H1 (cell line): ENCODE measurements around the gene TMOD4. TPM values are rescaled to one million over a fixed set of nuclear protein-coding genes. Genes with fewer than 3 reads are reported as not detected.

Source experiments
- CTCF ChIA-PET: fragments of 300-600 bp; sonication (Branson Sonifier 250); formaldehyde crosslinking; loops from one replicate; lab custom pipeline; 2021; ENCODE audit not compliant: partially characterized antibody; lab: Charles Lee
- POLR2A ChIA-PET: fragments of 300-600 bp; sonication (Branson Sonifier 250); formaldehyde crosslinking; loops from one replicate; lab custom pipeline; 2021; ENCODE audit warnings: inconsistent platforms; ENCODE audit not compliant: partially characterized antibody; lab: Charles Lee
- DNase-seq, 2 experiments: peaks; one replicate each; pipeline versions ENCODE4 v3.0.0 to v3.0.0-alpha.2; 2010 to 2022; ENCODE audit warnings: low spot score in 2 of 2, low read depth in 1 of 2, mixed read lengths in 1 of 2
- FAIRE-seq: peaks from 2 replicates; lab custom pipeline; 2011; peaks lifted over from hg19 to GRCh38; lab: Jason Lieb, UNC
- H2AFZ ChIP-seq: 2 replicates; pipeline ENCODE4 v1.8.1; 2012; ENCODE audit warnings: low read length, inconsistent platforms
- H2AK5ac ChIP-seq: 2 replicates; pipeline ENCODE4 v1.6.1; 2013; ENCODE audit warnings: low read depth, low read length
- H2BK120ac ChIP-seq: replicated peaks from 2 replicates; pipeline ENCODE3; 2013; ENCODE audit warnings: low read depth, low read length, inconsistent platforms
- H2BK12ac ChIP-seq: 2 replicates; pipeline ENCODE4 v1.6.1; 2013; ENCODE audit warnings: low read depth, low read length
- H2BK15ac ChIP-seq: 2 replicates; pipeline ENCODE4 v1.6.1; 2013; ENCODE audit warnings: low read length
- H2BK20ac ChIP-seq: 2 replicates; pipeline ENCODE4 v1.6.1; 2013; ENCODE audit warnings: low read length
- H2BK5ac ChIP-seq: 2 replicates; pipeline ENCODE4 v1.6.1; 2013; ENCODE audit warnings: low read depth, low read length
- H3K14ac ChIP-seq: 2 replicates; pipeline ENCODE4 v1.6.1; 2013; ENCODE audit warnings: inconsistent platforms; ENCODE audit not compliant: insufficient read length
- H3K18ac ChIP-seq: 2 replicates; pipeline ENCODE4 v1.6.1; 2013; ENCODE audit warnings: low read length; ENCODE audit errors: extremely low read depth
- H3K23ac ChIP-seq: 2 replicates; pipeline ENCODE4 v1.6.1; 2013; ENCODE audit warnings: inconsistent platforms; ENCODE audit not compliant: insufficient read length
- H3K23me2 ChIP-seq: 2 replicates; pipeline ENCODE4 v1.6.1; 2013; ENCODE audit warnings: low read depth, low read length
- H3K27ac ChIP-seq: 2 replicates; pipeline ENCODE4 v1.6.1; 2011; ENCODE audit warnings: low read depth, low read length, inconsistent platforms
- H3K27me3 ChIP-seq, 4 experiments: replicated peaks in 1 of 4; 1 replicate in 1 of 4; 2 replicates in 3 of 4; pipeline versions ENCODE4 v1.6.1 to v1.8.1; 2011 to 2013; ENCODE audit warnings: low read length in 3 of 4, mild to moderate bottlenecking in 3 of 4, inconsistent platforms in 2 of 4, mixed read lengths in 2 of 4, moderate library complexity in 1 of 4; ENCODE audit not compliant: control insufficient read depth in 3 of 4, insufficient read depth in 3 of 4; ENCODE audit errors: extremely low read depth in 1 of 4
- H3K36me3 ChIP-seq, 4 experiments: 2 replicates each; pipeline versions ENCODE4 v1.6.1 to v1.8.1; 2011 to 2013; ENCODE audit warnings: mild to moderate bottlenecking in 4 of 4, low read length in 3 of 4, moderate library complexity in 2 of 4, control low read depth in 1 of 4, inconsistent platforms in 1 of 4; ENCODE audit not compliant: insufficient read depth in 4 of 4, control insufficient read depth in 2 of 4
- H3K4ac ChIP-seq: replicated peaks from 2 replicates; pipeline ENCODE3; 2013; ENCODE audit warnings: low read length, low read depth, mixed read lengths, inconsistent platforms; ENCODE audit not compliant: insufficient read length
- H3K4me1 ChIP-seq, 4 experiments: replicated peaks in 1 of 4; 1 replicate in 1 of 4; 2 replicates in 3 of 4; pipeline versions ENCODE4 v1.6.1 to v1.8.1; 2011 to 2013; ENCODE audit warnings: low read length in 3 of 4, inconsistent platforms in 2 of 4, mixed read lengths in 1 of 4; ENCODE audit not compliant: insufficient read depth in 4 of 4, control insufficient read depth in 3 of 4
- H3K4me2 ChIP-seq, 2 experiments: 2 replicates each; pipeline versions ENCODE4 v1.6.1 to v1.8.1; 2011 to 2013; ENCODE audit warnings: low read depth in 2 of 2, low read length in 2 of 2, control low read depth in 1 of 2, inconsistent platforms in 1 of 2, mild to moderate bottlenecking in 1 of 2; ENCODE audit not compliant: insufficient read depth in 1 of 2
- H3K4me3 ChIP-seq, 4 experiments: fragments of 200-600, 300-600 bp in 1 of 4; sonication (generic), shearing (Covaris generic), sonication (Bioruptor Twin) in 1 of 4; 2 replicates each; pipeline versions ENCODE4 v1.5.1 to v1.8.1; 2011 to 2016; ENCODE audit warnings: low read length in 4 of 4, low read depth in 3 of 4, control low read depth in 2 of 4, inconsistent platforms in 2 of 4, mild to moderate bottlenecking in 2 of 4, mixed read lengths in 1 of 4, moderate library complexity in 1 of 4; ENCODE audit not compliant: insufficient read depth in 2 of 4; ENCODE audit errors: extremely low read depth in 1 of 4
- H3K56ac ChIP-seq: replicated peaks from 2 replicates; pipeline ENCODE3; 2013; ENCODE audit warnings: low read depth, mild to moderate bottlenecking, mixed read lengths, low read length, inconsistent platforms; ENCODE audit not compliant: insufficient read length
- H3K79me1 ChIP-seq: 2 replicates; pipeline ENCODE4 v1.6.1; 2013; ENCODE audit warnings: low read depth, low read length, control low read depth
- H3K79me2 ChIP-seq, 2 experiments: 2 replicates each; pipeline versions ENCODE4 v1.6.1 to v1.8.1; 2012 to 2013; ENCODE audit warnings: low read length in 2 of 2, mild to moderate bottlenecking in 2 of 2, inconsistent platforms in 1 of 2; ENCODE audit not compliant: insufficient read depth in 2 of 2, control insufficient read depth in 1 of 2
- H3K9ac ChIP-seq, 4 experiments: replicated peaks in 1 of 4; 1 replicate in 1 of 4; 2 replicates in 3 of 4; pipeline versions ENCODE4 v1.6.1 to v1.8.1; 2011 to 2013; ENCODE audit warnings: low read depth in 3 of 4, low read length in 3 of 4, control low read depth in 2 of 4, mild to moderate bottlenecking in 2 of 4, moderate library complexity in 2 of 4, inconsistent platforms in 1 of 4; ENCODE audit errors: extremely low read depth in 1 of 4
- H3K9me3 ChIP-seq, 2 experiments: 2 replicates each; pipeline versions ENCODE4 v1.6.1 to v1.8.1; 2012 to 2013; ENCODE audit warnings: mild to moderate bottlenecking in 2 of 2, moderate library complexity in 2 of 2, control low read depth in 1 of 2, inconsistent platforms in 1 of 2, low read depth in 1 of 2, low read length in 1 of 2, mixed read lengths in 1 of 2; ENCODE audit not compliant: insufficient read depth in 2 of 2
- H4K20me1 ChIP-seq, 2 experiments: replicated peaks in 1 of 2; 2 replicates each; pipeline versions ENCODE3 to v1.8.1; 2011 to 2013; ENCODE audit warnings: inconsistent platforms in 2 of 2, low read length in 2 of 2, mild to moderate bottlenecking in 1 of 2; ENCODE audit not compliant: insufficient read depth in 2 of 2, control insufficient read depth in 1 of 2
- H4K5ac ChIP-seq: 2 replicates; pipeline ENCODE4 v1.6.1; 2013; ENCODE audit warnings: low read length, low read depth, mixed read lengths, inconsistent platforms; ENCODE audit not compliant: insufficient read length
- H4K8ac ChIP-seq: 2 replicates; pipeline ENCODE4 v1.8.0; 2013; ENCODE audit warnings: mild to moderate bottlenecking, moderate library complexity, low read length, inconsistent platforms; ENCODE audit not compliant: insufficient read depth; ENCODE audit errors: extremely low read depth
- H4K91ac ChIP-seq: replicated peaks from 2 replicates; pipeline ENCODE3; 2013; ENCODE audit warnings: low read length, mixed read lengths, inconsistent platforms; ENCODE audit not compliant: insufficient read length
- CHD2 ChIP-seq: IDR thresholded peaks from 2 replicates; pipeline ENCODE4 v1.6.1; 2012; ENCODE audit warnings: low read length, improper control_type of control experiment
- CTBP2 ChIP-seq: IDR thresholded peaks from 2 replicates; pipeline ENCODE4 v1.7.0; 2011; ENCODE audit warnings: borderline replicate concordance, mild to moderate bottlenecking, moderate library complexity, mixed read lengths, low read length; ENCODE audit not compliant: insufficient read depth, insufficient read length
- POU5F1 ChIP-seq: IDR thresholded peaks from 2 replicates; pipeline ENCODE4 v1.6.1; 2011; ENCODE audit warnings: low read depth, mild to moderate bottlenecking, low read length, moderate library complexity
- RAD21 ChIP-seq, 2 experiments: IDR thresholded peaks in 1 of 2; conservative IDR thresholded peaks in 1 of 2; 2 replicates each; pipeline ENCODE4 v1.6.1; 2011; ENCODE audit warnings: low read depth in 2 of 2, low read length in 2 of 2, improper control_type of control experiment in 1 of 2, inconsistent platforms in 1 of 2, mild to moderate bottlenecking in 1 of 2, moderate library complexity in 1 of 2
- RXRA ChIP-seq: IDR thresholded peaks from 2 replicates; pipeline ENCODE4 v1.6.1; 2011; ENCODE audit warnings: low read depth, mild to moderate bottlenecking, low read length, moderate library complexity; ENCODE audit not compliant: insufficient read depth
- SIRT6 ChIP-seq: IDR thresholded peaks from one replicate; pipeline ENCODE4 v1.7.1; 2012; ENCODE audit warnings: low read length, inconsistent platforms
- WGBS, 2 experiments: shearing (Covaris generic) in 1 of 2; methylation state at CpG; one replicate each; pipeline versions ENCODE4 v1.1.6 to v1.1.7; 2013 to 2015; ENCODE audit warnings: low lambda C conversion rate in 2 of 2, mixed read lengths in 2 of 2, inconsistent platforms in 1 of 2, low coverage in 1 of 2, missing lambda C conversion rate in 1 of 2; ENCODE audit not compliant: insufficient replicate concordance in 2 of 2, insufficient coverage in 1 of 2, insufficient read length in 1 of 2; ENCODE audit errors: extremely low coverage in 1 of 2, missing lambda C conversion rate in 1 of 2; 5-methylcytosine and 5-hydroxymethylcytosine counted together
- polyA plus RNA-seq, 7 experiments: library from polyadenylated mRNA; depleted of rRNA in 3 of 7; stranded (reverse) in 5 of 7; unstranded in 2 of 7; fragments of >200 nt in 5 of 7; fragments of 200-250 nt in 2 of 7; gene quantifications; 1 replicate in 5 of 7; 2 replicates in 1 of 7; 4 replicates in 1 of 7; pipeline versions ENCODE4 v1.2.1 to v1.2.3, GENCODE V29; 2011 to 2013; ENCODE audit warnings: missing spikeins in 2 of 7, mixed read lengths in 2 of 7
- total RNA-seq: library from RNA; stranded (reverse); fragmentation: NEBNext Ultra II Directional; extraction: Animal tissue kit (Norgen Biotek cat#: 25700); gene quantifications from 2 replicates; pipeline ENCODE4 v1.2.1, GENCODE V29; 2021

The TMOD4 gene
- total and polyA plus RNA-seq, 2 of the 8 experiments (the other 6 are each of a cell fraction or from before 2014, with no cell fraction given) = 0.42 TPM; not detected in 1

DNA sequence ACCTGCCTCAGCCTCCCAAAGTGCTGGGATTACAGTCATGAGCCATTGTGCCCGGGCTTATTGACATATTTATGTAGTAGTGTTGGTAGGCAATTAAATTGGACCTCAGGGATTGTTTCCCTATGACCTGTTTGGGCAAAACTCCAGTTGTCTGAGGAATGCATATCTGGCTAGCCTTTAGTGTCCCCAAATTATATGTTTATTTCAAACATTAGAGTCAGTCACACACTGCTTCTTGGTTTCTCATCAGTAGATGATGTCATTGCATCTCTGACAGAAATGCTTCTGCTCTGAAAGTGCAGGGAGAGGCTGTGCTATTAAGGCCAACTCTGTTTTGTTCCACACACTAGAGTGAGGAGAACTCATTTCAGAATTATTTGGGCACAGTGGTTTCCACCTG, 35.0 kb upstream of the TMOD4 start:
- Histone ChIP-seq H3K14ac (no peak overlapping the region), H3K36me3 (peaks cover 6 to 38% (median 14%) of the 10 kb centered on the region in 4 experiments; a peak in 6 of 8 replicates), H2BK5ac (no peak overlapping the region), H3K79me1 (peaks cover 2% of the 10 kb centered on the region; the same call in 1 of the 2 replicates), H2AFZ (no peak overlapping the region), H4K20me1 (peaks cover 2 to 9% of the 10 kb centered on the region in 2 experiments), H3K4ac (no peak overlapping the region), H3K79me2 (peaks cover 3 to 84% of the 10 kb centered on the region in 2 experiments; a peak in 3 of 4 replicates), H4K91ac (no peak overlapping the region), H2BK20ac (no peak overlapping the region), H3K4me3 (no peak overlapping the region), H2BK12ac (no peak overlapping the region), H4K5ac (no peak overlapping the region), H3K4me1 (no peaks in the 10 kb centered on the region), H4K8ac (no peak overlapping the region), H3K23me2 (no peaks in the 10 kb centered on the region), H3K9me3 (no peaks in the 10 kb centered on the region), H3K23ac (no peak overlapping the region), H3K9ac (no peak overlapping the region; a peak in 1 of 7 replicates), H3K56ac (no peak overlapping the region), H2BK15ac (no peak overlapping the region), H3K27me3 (no peaks in the 10 kb centered on the region), H2BK120ac (no peak overlapping the region), H3K18ac (no peak overlapping the region), H3K27ac (no peak overlapping the region), H2AK5ac (no peak overlapping the region), H3K4me2 (no peak overlapping the region)
- WGBS, 2 experiments = 100% methylated on average over 1 of the region's 1 CpG; no CpG with 5 or more reads in 1 of the 2 experiments
- FAIRE-seq (no peak), DNase-seq (no peak)
- ChIA-PET POLR2A (interaction anchor here (1.0 to 2.1 kb wide), 6 partner anchors 10 to 164 kb away, joined by 3 to 7 read pairs (median 4); partner anchors contain the start of genes PIP5K1A and VPS72), CTCF (interaction anchor here (1.0 to 1.6 kb wide), 4 partner anchors 9 to 15 kb away, joined by 3 read pairs; no protein-coding TSS in a partner anchor)
- TF ChIP-seq RAD21 (IDR thresholded peaks at IDR 0.05 in 1 of 2, conservative IDR thresholded peaks at IDR 0.05 in 1 of 2; ENCODE audit: low read depth in 2 of 2, low read length in 2 of 2) (no peak), CHD2 (no peak), RXRA (no peak), SIRT6 (no peak), CTBP2 (no peak), POU5F1 (no peak)
